Measurements from ENCODE around the gene ZNF670. TPM values are rescaled to one million over a fixed set of nuclear protein-coding genes. Genes with fewer than 3 reads are reported as not detected.
A peak's percentile ranks its signal among the peaks of the same experiment; 100 is the strongest.

The ZNF670 gene
- total RNA-seq, 1 donor from 2014 or later = 3.8 TPM

DNA sequence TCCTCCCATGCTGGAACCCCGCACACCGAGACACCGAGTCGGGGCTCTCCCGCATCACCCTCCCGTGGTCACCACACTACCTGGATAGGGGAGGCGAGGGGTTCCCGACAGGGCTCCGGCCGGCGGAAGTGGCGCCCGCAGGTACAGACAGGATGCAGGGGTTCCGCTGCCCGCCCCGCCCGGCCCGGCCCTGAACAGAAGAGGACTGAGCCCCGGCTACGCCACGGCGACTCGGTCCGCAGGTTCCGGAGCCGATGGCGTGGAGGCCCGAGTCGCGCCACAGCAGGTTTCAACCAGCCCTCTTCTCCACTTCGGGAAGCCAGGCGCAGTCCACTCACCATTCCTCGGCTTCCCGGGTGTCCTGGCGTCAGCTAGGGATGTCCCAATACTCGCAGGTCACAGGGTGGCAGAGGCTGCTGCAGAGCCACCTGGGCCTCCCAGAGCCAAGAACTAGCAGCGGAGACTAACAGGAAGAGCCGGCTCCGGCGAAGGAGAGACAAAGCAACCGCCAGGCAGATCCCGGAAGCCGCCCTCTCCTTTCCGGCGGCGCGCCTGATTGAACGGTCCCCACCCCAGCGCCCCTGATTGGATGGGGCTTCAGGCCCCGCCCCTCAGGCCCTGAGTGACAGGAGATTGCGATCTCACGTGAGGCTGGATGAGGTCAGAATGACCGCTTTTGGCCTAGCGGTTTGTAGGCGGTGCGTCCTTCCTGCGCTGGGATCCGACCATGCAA, 25.4 kb upstream of the ZNF670 start, which contains the start of gene ZNF669:
TSS of gene ZNF669 (minus strand) at position 498 of the 733 bp plus-strand sequence. CDS start at position 341, 157 bp downstream.
- DNase-seq (ENCODE audit: low spot score) = peak; percentile 96

GRCh38 chr1:247102381-247102780, 23.8 kb upstream of the ZNF670 start:
- DNase-seq (ENCODE audit: low spot score) = no peak

- no peak for DNase-seq (ENCODE audit: low spot score)
These were observed 22.2 kb upstream of the ZNF670 start for GRCh38 chr1:247100676-247101279.

DNA sequence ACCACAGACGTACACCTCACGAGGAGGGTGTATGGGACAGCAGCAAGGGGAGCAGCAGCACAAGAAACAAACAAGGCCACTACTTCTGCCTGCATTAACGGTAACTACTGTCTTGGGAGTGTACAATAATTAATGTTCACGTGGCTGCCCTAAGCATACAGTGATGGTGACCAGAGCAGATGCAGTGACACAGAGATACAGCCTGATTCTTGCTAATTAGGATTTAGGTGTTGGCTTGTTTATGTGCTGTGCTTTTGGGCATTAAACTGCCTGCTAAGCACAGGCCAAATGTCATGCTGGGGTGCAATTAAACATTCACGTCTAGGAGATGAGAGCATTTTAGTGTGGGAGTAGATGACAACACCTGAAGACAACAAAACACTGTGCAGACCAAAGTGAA, 18.3 kb upstream of the ZNF670 start:
- DNase-seq (ENCODE audit: low spot score) = no peak

DNA sequence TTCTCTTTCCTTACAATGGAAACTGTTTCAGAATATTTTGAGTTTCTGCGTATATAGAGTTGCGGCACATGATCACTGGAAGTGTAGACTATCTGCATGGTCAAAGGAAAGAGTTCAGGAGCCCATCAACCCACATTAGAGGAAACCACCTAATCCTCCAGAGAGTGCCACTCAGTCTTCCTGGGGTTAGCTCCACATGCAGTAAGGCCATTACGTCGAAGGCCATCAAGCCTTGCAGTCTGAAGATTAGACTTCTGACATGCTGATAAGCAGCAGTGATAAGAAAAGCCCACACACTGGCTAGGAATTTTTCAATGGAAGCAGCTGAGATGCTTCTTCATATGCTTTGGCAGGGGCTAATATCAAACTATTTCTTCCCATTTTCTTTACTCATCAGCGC, 17.9 kb upstream of the ZNF670 start:
- no peak for DNase-seq (ENCODE audit: low spot score)

- DNase-seq (ENCODE audit: low spot score) = no peak
These were observed 17.5 kb upstream of the ZNF670 start for GRCh38 chr1:247096112-247096511.

DNA sequence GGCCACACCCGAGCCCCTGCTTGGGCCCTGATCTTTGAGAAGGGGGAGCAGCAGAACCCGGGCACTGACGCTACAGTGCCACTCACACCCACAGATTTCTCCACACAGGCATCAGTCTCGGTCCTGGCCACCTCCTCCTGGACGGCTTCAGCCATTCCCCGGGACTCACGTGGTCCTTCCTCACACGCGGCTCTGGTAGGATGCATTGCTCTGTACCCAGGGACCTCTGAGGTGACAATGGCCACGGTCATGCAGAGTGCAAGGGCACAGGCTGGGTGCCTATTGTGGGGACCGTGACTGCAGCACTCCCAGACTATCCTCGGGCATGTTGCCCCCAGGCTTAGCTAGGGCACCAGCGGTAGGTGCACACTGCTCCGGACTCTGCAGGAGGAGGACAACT, 11.8 kb upstream of the ZNF670 start:
- no peak for DNase-seq (ENCODE audit: low spot score)

DNA sequence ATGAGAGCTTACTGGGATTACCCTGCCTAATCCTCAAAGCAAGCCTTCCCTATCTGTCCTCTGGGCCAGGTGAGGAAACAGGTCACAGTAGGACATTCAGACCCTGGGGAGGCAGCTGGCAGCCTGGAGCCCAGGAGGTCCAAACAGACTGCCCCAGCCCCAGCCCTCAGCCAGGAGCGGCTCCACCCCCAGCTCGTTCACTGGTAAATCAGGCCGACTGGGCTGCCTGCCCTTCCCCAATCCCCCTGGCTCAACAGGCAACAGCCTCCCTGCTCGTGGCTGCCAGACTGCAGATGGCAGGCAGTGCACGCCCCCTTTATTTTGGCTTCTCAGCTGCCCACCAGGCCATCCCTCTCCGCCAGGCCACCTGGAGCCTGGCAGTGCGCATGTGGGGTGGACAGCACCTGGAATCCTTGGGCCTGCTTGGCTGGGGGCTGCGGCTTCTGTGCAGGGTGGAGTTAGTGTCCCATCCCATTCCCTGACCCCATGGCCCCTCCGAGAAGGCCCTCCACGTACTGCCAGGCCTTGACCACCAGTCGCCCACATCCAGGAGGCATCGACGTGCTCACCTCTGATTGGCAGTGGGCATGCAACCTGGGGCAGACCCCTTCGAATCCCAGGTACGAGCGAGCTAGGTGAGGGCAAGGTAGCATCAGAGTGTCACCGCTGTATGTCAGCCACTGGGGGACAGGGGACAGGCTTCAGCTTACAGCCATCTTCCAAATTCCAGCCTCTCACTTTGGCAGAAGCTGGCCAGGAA, 11.2 kb upstream of the ZNF670 start:
- no peak for DNase-seq (ENCODE audit: low spot score)

DNA sequence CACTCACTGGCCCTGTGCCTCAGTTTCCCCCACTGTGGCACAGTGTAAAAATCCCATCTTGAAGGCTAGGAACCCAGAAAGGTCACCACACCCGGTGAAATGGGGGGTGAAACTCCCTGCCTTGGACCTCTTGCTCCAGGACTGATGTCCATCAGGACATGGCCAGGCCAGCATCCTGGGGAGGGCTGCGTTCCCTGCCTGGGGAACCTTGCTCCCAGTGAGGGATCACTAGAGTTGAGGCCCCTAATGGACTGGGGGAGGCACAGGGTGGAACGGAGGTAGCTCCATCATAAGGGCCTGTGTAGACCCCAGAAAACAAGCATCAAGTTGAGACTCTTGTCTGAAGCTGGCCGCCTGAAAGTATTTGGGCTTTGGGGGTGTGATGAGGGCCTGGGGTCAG, 10.4 kb upstream of the ZNF670 start:
- no peak for DNase-seq (ENCODE audit: low spot score)

- DNase-seq (ENCODE audit: low spot score) = no peak
These were observed 8.6 kb upstream of the ZNF670 start for GRCh38 chr1:247087256-247087655.

DNA sequence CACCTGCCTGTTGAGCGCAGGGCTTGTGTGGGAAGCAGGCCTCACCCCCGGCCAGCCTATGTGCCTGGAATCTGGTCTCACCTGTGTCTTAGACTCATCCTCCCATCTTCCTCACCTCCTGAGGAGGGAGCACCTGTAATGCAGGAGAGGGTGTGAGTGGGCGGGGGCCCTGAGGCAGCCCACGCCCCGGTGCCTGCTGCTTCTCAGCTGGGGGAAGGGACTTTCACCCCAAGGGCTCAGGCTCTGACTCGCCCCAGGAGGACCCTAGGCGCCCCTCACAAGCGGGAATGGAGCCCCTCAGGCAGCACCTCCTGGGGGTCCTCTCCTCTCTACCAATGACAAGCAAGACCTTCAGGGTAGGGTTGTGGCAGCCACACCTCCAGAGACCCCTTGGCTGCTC, 6.7 kb upstream of the ZNF670 start:
- no peak for DNase-seq (ENCODE audit: low spot score)

- no peak for DNase-seq (ENCODE audit: low spot score)
These were observed 6.2 kb upstream of the ZNF670 start for GRCh38 chr1:247084771-247085170.

DNA sequence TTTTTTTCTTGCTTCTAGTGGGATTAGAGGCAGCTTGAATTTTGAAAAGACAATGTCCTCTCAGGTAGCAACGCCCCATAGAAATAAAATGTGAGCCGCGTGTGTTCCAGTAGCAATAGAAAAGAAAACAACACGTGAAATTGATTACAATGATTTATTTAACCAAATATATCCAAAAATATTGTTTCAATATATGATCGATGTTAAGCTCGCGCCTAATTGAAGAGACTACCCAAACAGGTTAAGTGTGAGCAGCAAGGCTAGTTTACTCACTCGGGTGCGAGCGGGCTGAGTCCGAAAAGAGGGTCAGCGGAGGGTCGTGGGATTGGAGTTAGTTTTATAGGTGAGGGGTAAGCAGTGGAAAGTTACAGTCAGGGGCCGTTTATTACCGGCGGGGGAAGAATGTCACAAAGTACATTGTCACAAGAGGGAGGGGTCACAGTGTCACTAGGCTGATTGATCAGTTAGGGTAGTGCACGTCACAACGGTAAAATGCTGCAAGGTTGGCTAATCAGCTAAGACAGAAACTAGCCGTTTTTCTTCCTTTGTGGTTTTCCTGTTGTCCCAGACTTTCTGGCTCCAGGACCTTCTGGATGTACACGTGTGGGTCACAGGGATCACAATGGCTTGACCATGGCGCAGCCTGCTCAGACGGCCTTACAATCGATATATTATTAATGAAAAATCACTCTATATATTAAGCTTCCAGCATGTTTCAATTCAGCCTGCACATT, 697 bp upstream of the ZNF670 start:
- DNase-seq (ENCODE audit: low spot score) = no peak

- no peak for DNase-seq (ENCODE audit: low spot score)
These were observed 744 bp downstream of the ZNF670 start for GRCh38 chr1:247077876-247078257.

GRCh38 chr1:247077213-247077612, 1.4 kb downstream of the ZNF670 start:
- no peak for DNase-seq (ENCODE audit: low spot score)

- no peak for DNase-seq (ENCODE audit: low spot score)
These were observed 8.0 kb downstream of the ZNF670 start for GRCh38 chr1:247070645-247071044.

GRCh38 chr1:247064304-247064703, 14.3 kb downstream of the ZNF670 start:
- DNase-seq (ENCODE audit: low spot score) = no peak

- no peak for DNase-seq (ENCODE audit: low spot score)
These were observed 17.8 kb downstream of the ZNF670 start for GRCh38 chr1:247060771-247061170.

- no peak for DNase-seq (ENCODE audit: low spot score)
These were observed 22.5 kb downstream of the ZNF670 start for GRCh38 chr1:247056071-247056470.

DNA sequence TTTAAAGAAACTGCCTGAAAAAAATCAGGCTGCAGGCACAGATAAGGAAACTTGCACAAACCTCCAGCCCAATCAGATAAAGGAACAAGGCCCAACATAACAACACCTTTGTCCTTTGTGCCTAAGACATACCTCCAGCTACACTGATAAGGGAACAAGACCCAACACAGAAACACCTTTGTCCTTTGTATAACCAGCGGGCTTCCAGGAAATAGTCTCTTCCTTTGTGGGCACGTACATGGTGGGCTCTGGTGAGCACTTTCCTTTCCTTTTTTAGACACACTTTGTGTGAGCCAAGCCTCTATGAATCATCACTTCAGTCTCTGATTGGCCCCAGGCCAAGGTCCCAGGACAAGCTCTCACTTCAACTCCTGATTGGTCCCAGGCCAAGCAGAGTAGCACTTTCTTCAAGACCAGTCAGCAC, 23.6 kb downstream of the ZNF670 start:
- DNase-seq (ENCODE audit: low spot score) = no peak

DNA sequence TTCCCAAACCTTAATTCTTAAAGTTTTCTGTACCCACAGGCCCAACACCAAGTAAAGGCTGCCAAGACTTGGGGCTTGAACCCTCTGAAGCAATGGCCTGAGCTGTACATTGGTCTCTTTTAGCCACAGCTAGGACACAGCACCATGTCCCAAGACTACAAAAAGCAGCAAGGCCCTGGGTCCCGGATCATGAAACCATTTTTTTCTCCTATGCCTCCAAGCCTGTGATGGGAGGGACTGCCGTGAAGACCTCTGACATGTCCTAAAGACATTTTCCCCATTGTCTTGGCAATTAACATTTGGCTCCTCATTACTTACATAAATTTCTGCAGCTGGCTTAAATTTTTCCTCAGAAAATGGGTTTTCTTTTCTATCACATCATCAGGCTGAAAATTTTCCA, 30.9 kb downstream of the ZNF670 start:
- DNase-seq (ENCODE audit: low spot score) = no peak

GRCh38 chr1:247047260-247047659, 31.4 kb downstream of the ZNF670 start:
- DNase-seq (ENCODE audit: low spot score) = no peak
